Erythroblast (primary cell): ENCODE measurements around the gene LRP1B.

Experiments
- GATA1 ChIP-seq: IDR thresholded peaks from 2 replicates; pipeline ENCODE4 v1.6.1; 2011; ENCODE audit warnings: low read depth, mild to moderate bottlenecking, control low read depth, low read length, moderate library complexity
- POLR2A ChIP-seq: IDR thresholded peaks from 2 replicates; pipeline ENCODE4 v1.6.1; 2011; ENCODE audit warnings: mild to moderate bottlenecking, low read length

- TF ChIP-seq POLR2A, result no peak
- TF ChIP-seq GATA1, result no peak
Observed at GRCh38 chr2:140187086-140187485, 1943.7 kb downstream of the LRP1B start.
